GM18870 (cell line): ENCODE data around the gene LGALS3.
A peak's percentile ranks its signal among the peaks of the same experiment; 100 is the strongest.

Experiments used
- ATAC-seq: cut with Tn5 transposase; IDR thresholded peaks from one replicate; pipeline ENCODE4 v1.9.1; 2021; ENCODE audit warnings: moderate library complexity; ENCODE audit not compliant: unreplicated experiment

LGALS3 gene

GRCh38 chr14:55129428-55130195, 560 bp downstream of the LGALS3 start:
- ATAC-seq, result no peak

DNA sequence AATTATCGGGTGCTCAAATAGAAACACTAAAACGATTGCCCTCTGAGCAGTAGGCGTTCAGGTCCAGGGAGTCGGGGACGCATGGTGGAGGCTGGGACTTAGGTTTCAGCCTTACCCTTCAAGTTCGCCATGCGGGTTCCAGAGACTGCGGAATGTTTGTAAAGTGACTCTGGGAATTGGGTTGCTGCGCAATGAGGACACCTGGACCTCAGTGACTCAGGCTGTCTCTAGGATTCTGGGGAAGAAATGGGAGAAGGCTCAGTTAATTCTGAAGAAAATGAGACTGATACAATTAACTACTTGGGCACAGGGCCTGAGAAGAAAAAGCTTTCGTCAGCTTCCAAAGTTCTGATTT, 1.1 kb downstream of the LGALS3 start:
- ATAC-seq, result no peak

GRCh38 chr14:55131370-55132137, 2.5 kb downstream of the LGALS3 start:
- ATAC-seq, result no peak

GRCh38 chr14:55133416-55133815, 4.4 kb downstream of the LGALS3 start:
- ATAC-seq, result no peak

- no peak for ATAC-seq
These were observed 7.2 kb downstream of the LGALS3 start for GRCh38 chr14:55136241-55136640.

- no peak for ATAC-seq
These were observed 8.1 kb downstream of the LGALS3 start for GRCh38 chr14:55136885-55137786.

DNA sequence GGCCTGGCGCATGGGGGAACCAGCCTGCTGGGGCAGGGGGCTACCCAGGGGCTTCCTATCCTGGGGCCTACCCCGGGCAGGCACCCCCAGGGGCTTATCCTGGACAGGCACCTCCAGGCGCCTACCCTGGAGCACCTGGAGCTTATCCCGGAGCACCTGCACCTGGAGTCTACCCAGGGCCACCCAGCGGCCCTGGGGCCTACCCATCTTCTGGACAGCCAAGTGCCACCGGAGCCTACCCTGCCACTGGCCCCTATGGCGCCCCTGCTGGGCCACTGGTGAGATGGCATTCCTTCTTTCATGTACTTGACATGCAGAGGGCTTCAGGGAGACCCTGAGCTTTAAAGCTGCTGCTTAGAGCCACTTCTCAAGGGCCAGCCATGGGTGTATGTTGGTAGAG, 9.0 kb downstream of the LGALS3 start:
- ATAC-seq, result no peak

- no peak for ATAC-seq
These were observed 10.1 kb downstream of the LGALS3 start for GRCh38 chr14:55139141-55139540.

DNA sequence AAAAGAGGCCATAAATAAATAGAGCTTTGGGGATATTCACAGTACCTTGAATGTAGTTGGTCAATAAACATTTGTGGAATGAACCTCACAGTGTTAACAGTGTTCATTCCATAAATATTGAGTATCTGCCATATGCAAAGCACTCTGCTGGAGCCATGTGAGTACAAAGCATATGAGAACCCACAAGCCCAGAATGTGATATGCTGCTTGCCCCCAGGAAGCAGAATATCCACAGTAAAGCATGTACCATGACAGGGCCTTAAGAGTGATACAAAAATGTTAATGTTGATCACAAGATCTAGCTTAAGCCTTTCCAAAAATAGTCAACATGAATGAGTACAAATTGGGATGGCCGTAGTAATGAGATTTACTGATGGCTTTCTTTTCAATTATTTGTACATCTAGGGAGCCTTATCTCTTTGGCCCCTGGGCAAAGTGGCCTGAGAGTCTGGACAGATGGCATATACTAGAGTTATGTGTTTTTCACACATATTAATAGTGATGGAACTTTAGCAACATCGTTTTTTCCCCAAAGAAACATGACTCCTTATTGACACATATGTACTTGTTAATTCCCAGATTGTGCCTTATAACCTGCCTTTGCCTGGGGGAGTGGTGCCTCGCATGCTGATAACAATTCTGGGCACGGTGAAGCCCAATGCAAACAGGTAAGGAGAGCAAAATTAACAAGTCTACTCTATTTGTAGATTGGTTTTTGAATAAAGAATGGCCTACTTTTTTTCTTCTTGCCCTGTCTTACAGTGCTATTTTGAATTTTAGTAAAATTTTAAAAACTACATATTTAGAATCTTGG, 10.9 kb downstream of the LGALS3 start:
- no peak for ATAC-seq

- no peak for ATAC-seq
These were observed 12.8 kb downstream of the LGALS3 start for GRCh38 chr14:55141825-55142224.

DNA sequence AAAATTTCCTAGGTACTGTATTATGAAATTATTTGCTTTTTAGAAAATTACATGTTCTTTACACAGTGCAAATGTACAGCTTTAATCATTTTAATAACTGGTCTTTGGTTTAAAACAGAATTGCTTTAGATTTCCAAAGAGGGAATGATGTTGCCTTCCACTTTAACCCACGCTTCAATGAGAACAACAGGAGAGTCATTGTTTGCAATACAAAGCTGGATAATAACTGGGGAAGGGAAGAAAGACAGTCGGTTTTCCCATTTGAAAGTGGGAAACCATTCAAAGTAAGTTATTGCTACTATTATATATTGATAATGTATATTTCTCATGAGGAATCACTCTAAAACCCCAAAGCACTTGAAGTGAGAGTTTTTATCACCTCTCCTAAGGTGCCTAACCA, 13.4 kb downstream of the LGALS3 start:
- ATAC-seq, result no peak

GRCh38 chr14:55146425-55146824, 17.4 kb downstream of the LGALS3 start:
- no peak for ATAC-seq

GRCh38 chr14:55151601-55152000, 22.5 kb downstream of the LGALS3 start:
- ATAC-seq, result no peak

DNA sequence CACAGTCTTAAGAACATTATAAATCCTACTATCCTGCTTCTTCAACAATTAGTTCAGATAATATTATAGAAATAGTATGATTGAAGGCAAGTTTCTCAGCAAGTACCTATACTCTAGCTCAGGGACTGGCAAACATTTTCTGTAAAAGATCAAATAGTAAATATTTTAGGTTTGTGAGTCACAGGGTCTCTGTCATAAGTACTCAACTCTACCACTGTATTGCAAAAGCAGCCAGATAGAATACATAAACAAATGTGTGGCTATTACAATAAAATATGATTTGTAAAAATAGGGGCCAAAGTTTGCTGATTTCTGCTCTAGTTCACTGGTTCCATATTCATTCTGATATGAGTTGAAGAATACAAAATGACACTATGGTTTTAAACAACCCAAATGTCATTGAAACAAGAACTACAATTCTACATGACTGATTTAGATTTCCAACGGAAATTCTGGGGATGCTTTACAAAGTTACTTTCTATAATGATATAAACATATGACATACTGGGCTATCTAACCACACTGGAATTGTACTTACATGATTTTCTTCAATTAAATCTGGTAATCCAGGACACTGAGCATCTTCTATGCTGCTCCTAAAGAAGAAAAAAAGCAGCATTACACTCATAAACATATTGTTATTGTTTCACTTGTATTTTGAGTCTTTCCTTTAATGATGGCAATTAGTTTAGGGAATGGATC, 23.2 kb downstream of the LGALS3 start:
- no peak for ATAC-seq

DNA sequence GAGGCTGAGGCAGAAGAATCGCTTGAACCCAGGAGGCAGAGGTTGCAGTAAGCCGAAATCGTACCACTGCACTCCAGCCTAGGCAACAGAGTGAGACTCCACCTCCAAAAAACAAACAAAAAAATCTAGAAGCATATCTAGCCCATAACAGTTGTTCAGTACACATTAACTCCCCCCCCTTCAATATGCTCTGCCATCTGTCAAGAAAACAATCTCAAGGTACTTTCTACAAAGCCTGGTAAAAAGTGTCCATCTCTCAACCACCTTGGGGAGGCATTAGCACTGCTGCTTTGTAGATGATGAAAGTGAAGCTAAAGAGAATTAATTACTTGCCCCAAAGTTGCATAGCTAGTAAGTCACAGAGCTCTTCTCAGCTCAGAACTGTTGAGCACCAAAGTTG, 24.9 kb downstream of the LGALS3 start:
- no peak for ATAC-seq

- no peak for ATAC-seq
These were observed 28.0 kb downstream of the LGALS3 start for GRCh38 chr14:55157080-55157479.

DNA sequence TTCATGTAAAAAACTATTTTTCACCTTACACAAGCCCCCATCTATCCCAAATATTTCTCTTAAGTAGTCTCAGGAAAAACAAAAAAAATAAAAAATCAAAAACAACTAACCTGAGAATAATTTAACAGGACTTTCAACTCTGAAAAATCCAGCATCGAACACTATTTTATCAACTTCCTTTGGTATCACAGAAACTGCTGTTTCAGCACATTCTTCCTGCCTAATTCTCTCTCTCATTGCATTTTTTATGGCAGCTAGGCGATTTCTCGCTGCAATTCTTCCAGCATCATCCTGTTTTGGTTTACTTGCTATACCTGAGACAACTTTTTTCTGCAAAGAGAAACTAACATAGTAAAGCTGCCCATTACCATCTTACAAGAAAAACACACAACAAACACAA, 29.4 kb downstream of the LGALS3 start:
- no peak for ATAC-seq

GRCh38 chr14:55160989-55161388, 31.9 kb downstream of the LGALS3 start:
- ATAC-seq, result no peak

DNA sequence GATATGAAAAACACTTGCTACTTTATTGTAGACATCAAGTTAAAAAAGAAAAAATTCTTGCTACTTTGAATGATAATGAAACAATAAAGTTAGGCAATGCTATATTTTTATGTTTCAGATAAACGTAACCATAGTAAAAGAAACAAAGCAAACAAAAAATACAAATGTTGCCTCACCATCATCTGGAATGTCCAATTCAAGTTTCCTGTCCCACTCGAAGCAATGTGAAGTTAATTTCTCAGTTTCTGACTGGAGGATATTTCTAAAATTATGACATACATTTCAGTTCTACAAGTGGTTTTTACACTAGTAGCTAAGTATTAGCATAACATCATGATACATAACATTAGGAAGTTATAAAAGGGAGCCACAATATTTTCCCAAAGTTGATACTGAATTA, 41.5 kb downstream of the LGALS3 start:
- no peak for ATAC-seq

DNA sequence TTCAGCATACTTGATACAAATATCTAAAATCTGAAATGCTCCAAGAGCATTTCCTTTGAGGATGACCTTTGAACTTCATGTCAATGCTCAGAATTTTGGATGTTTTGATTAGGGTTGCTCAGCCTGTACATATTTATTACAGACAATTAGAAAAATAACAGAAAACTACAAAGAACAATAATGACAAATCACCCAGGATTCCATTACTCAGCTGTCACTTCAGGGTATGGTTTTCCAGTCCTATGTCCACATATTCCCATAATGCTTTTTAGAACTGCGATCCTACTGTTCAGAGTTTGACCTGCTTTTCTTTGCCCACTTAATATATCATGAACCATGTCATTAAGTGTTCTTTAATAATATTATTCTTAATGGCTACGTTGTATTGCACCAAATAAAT, 51.0 kb downstream of the LGALS3 start:
- peak; percentile 7 for ATAC-seq
